Endothelial cell of umbilical vein (primary cell): ENCODE data around the gene C1GALT1C1. TPM values are rescaled to one million over a fixed set of nuclear protein-coding genes. Genes with fewer than 3 reads are reported as not detected.
A peak's percentile ranks its signal among the peaks of the same experiment; 100 is the strongest.

Experiments
- BruUV-seq: library from RNA; stranded (reverse); fragments of 400-500 nt; replicated peaks from 2 replicates; lab custom pipeline; 2021; lab: Mats Ljungman, UMichigan
- CTCF ChIA-PET: fragments of 300-600, 350-600 bp; sonication (Branson Sonifier 250); formaldehyde crosslinking; loops from one replicate; lab custom pipeline; 2021; ENCODE audit warnings: antibody characterized with exemption, inconsistent platforms; lab: Charles Lee
- POLR2A ChIA-PET: fragments of 300-600, 350-600 bp; sonication (Branson Sonifier 250); formaldehyde crosslinking; loops from one replicate; lab custom pipeline; 2021; ENCODE audit warnings: antibody characterized with exemption, inconsistent platforms; lab: Charles Lee
- DNase-seq: peaks from one replicate; pipeline ENCODE4 v3.0.0-alpha.2; 2011; ENCODE audit warnings: low read depth, low spot score
- FAIRE-seq: peaks from 2 replicates; lab custom pipeline; 2011; peaks lifted over from hg19 to GRCh38; lab: Jason Lieb, UNC
- H2AFZ ChIP-seq: 2 replicates; pipeline ENCODE4 v1.6.0; 2012; ENCODE audit warnings: low read depth, low read length, control low read depth, inconsistent platforms
- H3K27ac ChIP-seq: 2 replicates; pipeline ENCODE4 v1.5.1; 2011; ENCODE audit warnings: low read depth, mild to moderate bottlenecking, control low read depth, low read length, moderate library complexity; ENCODE audit not compliant: insufficient read depth
- H3K27me3 ChIP-seq, 2 experiments: 2 replicates each; pipeline versions ENCODE4 v1.6.0 to v1.6.1; 2011; ENCODE audit warnings: low read length in 2 of 2, mixed read lengths in 1 of 2; ENCODE audit not compliant: control insufficient read depth in 2 of 2, insufficient read depth in 2 of 2
- H3K36me3 ChIP-seq, 2 experiments: 2 replicates in 1 of 2; 3 replicates in 1 of 2; pipeline ENCODE4 v1.5.1; 2011; ENCODE audit warnings: low read length in 2 of 2, mild to moderate bottlenecking in 1 of 2, moderate library complexity in 1 of 2; ENCODE audit not compliant: control insufficient read depth in 2 of 2, insufficient read depth in 2 of 2; ENCODE audit errors: extremely low read depth in 1 of 2
- H3K4me1 ChIP-seq: 3 replicates; pipeline ENCODE4 v1.5.1; 2011; ENCODE audit warnings: mild to moderate bottlenecking, low read length; ENCODE audit not compliant: control insufficient read depth, insufficient read depth; ENCODE audit errors: extremely low read depth
- H3K4me2 ChIP-seq: 2 replicates; pipeline ENCODE4 v1.6.1; 2011; ENCODE audit warnings: low read length, control low read depth, mixed read lengths; ENCODE audit not compliant: insufficient read depth
- H3K4me3 ChIP-seq, 3 experiments: fragments of 200-600 bp in 1 of 3; sonication (generic), shearing (Covaris generic) in 1 of 3; replicated peaks in 1 of 3; 2 replicates each; pipeline ENCODE4 v1.5.1; 2011 to 2016; ENCODE audit warnings: control low read depth in 3 of 3, low read length in 3 of 3, mild to moderate bottlenecking in 2 of 3, inconsistent platforms in 1 of 3, low read depth in 1 of 3, moderate library complexity in 1 of 3; ENCODE audit not compliant: insufficient read depth in 1 of 3
- H3K79me2 ChIP-seq: 2 replicates; pipeline ENCODE4 v1.6.0; 2012; ENCODE audit warnings: low read length, inconsistent platforms; ENCODE audit not compliant: control insufficient read depth, insufficient read depth
- H3K9ac ChIP-seq: replicated peaks from 2 replicates; pipeline ENCODE3; 2011; ENCODE audit warnings: low read length, control low read depth; ENCODE audit not compliant: insufficient read depth; ENCODE audit errors: extremely low read depth
- H3K9me1 ChIP-seq: replicated peaks from 3 replicates; pipeline ENCODE4 v1.6.0; 2011; ENCODE audit warnings: mild to moderate bottlenecking, low read length; ENCODE audit not compliant: control insufficient read depth, insufficient read depth; ENCODE audit errors: extremely low read depth
- H3K9me3 ChIP-seq: replicated peaks from 2 replicates; pipeline ENCODE4 v1.5.1; 2012; ENCODE audit warnings: low read length, inconsistent platforms; ENCODE audit not compliant: control insufficient read depth, insufficient read depth
- H4K20me1 ChIP-seq: replicated peaks from 2 replicates; pipeline ENCODE3; 2011; ENCODE audit warnings: mild to moderate bottlenecking, low read length; ENCODE audit not compliant: control insufficient read depth, insufficient read depth; ENCODE audit errors: extremely low read depth
- EZH2 ChIP-seq: IDR thresholded peaks from 2 replicates; pipeline ENCODE4 v1.6.1; 2012; ENCODE audit warnings: borderline replicate concordance, low read depth, mild to moderate bottlenecking, moderate library complexity, low read length, inconsistent platforms; ENCODE audit not compliant: severe bottlenecking
- FOS ChIP-seq: IDR thresholded peaks from 2 replicates; pipeline ENCODE4 v1.6.1; 2011; ENCODE audit warnings: mild to moderate bottlenecking, low read length, moderate library complexity, borderline replicate concordance; ENCODE audit not compliant: insufficient read depth
- GATA2 ChIP-seq: IDR thresholded peaks from 2 replicates; pipeline ENCODE4 v1.7.0; 2011; ENCODE audit warnings: low read depth, mild to moderate bottlenecking, moderate library complexity, mixed read lengths, low read length; ENCODE audit not compliant: insufficient read length, insufficient read depth
- MYC ChIP-seq: IDR thresholded peaks from one replicate; pipeline ENCODE4 v1.6.1; 2011; ENCODE audit warnings: mild to moderate bottlenecking, low read depth, low read length
- POLR2A ChIP-seq: IDR thresholded peaks from 2 replicates; pipeline ENCODE4 v1.6.1; 2012; ENCODE audit warnings: low read depth, mild to moderate bottlenecking, control low read depth, low read length
- POLR2AphosphoS5 ChIP-seq: IDR thresholded peaks from 2 replicates; pipeline ENCODE4 v1.6.1; 2012; ENCODE audit warnings: low read depth, mild to moderate bottlenecking, control low read depth, low read length, moderate library complexity; ENCODE audit not compliant: insufficient read depth
- dilution Hi-C: fragments of 300-500 bp; cut with MboI; formaldehyde crosslinking; loops from one replicate; pipeline ENCODE4 v1.15.0; 2019; ENCODE audit warnings: low sequenced_read_pairs; ENCODE audit not compliant: extremely low pct_ligation_motif_present
- intact Hi-C: fragments of 100-400 bp; cut with micrococcal nuclease; formaldehyde crosslinking; loops from one replicate; pipeline ENCODE4 v1.10.0; 2022
- polyA plus RNA-seq, 4 experiments: library from polyadenylated mRNA; depleted of rRNA in 3 of 4; stranded (reverse) in 3 of 4; unstranded in 1 of 4; fragments of >200 nt; gene quantifications; 2 replicates each; pipeline versions ENCODE4 v1.2.1 to v1.2.3, GENCODE V29; 2011 to 2012; ENCODE audit warnings: missing spikeins in 1 of 4
- total RNA-seq: library from RNA; stranded (reverse); gene quantifications from 2 replicates; pipeline ENCODE4 v1.2.3, GENCODE V29; 2021
- TF ChIP-seq, protein P1 (sequence below): IDR thresholded peaks from 2 replicates; pipeline ENCODE4 v1.6.1; 2011; ENCODE audit not compliant: insufficient read depth, insufficient read length
- TF ChIP-seq, protein P2 (sequence below), 2 donors: IDR thresholded peaks; 1 replicate in 1 of 2; 2 replicates in 1 of 2; pipeline ENCODE4 v1.5.1; 2011; ENCODE audit warnings: low read length in 2 of 2, mild to moderate bottlenecking in 2 of 2, moderate library complexity in 2 of 2, control low read depth in 1 of 2, inconsistent platforms in 1 of 2, low read depth in 1 of 2; ENCODE audit not compliant: insufficient read depth in 1 of 2; ENCODE audit errors: extremely low read depth in 1 of 2

Gene C1GALT1C1
- total and polyA plus RNA-seq, 2 donors (not counting 3 experiments of a cell fraction or from before 2014, with no cell fraction given): 28.6 to 32.9 TPM

DNA sequence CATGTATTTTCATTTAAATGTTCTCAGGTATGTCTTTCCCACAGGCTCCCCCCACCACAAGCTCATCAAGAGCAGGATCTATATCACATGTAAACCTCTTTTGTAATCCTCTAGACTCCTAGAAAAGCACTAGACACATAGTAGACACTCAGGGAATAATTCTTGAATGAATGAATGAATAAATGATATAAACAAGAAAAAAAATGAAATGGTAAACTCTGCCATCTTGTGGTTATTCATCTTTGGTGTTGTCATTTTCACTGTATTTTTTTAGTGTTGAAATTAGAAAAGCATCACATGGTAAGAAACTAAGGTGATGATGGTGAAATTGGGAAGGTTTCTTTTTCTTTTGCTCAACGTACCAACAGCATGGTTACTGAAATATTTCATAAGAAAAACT lies 34.2 kb upstream of the C1GALT1C1 start:
- H3K4me3 ChIP-seq: no peak overlapping the region
- H3K4me2 ChIP-seq: no peak overlapping the region
- no peaks in the 10 kb centered on the region for H3K9me3 ChIP-seq
- H3K79me2 ChIP-seq: no peaks in the 10 kb centered on the region
- BruUV-seq: no TSS peak
- DNase-seq (peak; percentile 46), FAIRE-seq (peak; percentile 66)
- TF ChIP-seq FOS (no peak), MYC (no peak), POLR2A (no peak), EZH2 (no peak), GATA2 (no peak), POLR2AphosphoS5 (no peak)
- TF ChIP-seq, protein P1, sequence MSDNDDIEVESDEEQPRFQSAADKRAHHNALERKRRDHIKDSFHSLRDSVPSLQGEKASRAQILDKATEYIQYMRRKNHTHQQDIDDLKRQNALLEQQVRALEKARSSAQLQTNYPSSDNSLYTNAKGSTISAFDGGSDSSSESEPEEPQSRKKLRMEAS: no peak
- TF ChIP-seq, protein P2, sequence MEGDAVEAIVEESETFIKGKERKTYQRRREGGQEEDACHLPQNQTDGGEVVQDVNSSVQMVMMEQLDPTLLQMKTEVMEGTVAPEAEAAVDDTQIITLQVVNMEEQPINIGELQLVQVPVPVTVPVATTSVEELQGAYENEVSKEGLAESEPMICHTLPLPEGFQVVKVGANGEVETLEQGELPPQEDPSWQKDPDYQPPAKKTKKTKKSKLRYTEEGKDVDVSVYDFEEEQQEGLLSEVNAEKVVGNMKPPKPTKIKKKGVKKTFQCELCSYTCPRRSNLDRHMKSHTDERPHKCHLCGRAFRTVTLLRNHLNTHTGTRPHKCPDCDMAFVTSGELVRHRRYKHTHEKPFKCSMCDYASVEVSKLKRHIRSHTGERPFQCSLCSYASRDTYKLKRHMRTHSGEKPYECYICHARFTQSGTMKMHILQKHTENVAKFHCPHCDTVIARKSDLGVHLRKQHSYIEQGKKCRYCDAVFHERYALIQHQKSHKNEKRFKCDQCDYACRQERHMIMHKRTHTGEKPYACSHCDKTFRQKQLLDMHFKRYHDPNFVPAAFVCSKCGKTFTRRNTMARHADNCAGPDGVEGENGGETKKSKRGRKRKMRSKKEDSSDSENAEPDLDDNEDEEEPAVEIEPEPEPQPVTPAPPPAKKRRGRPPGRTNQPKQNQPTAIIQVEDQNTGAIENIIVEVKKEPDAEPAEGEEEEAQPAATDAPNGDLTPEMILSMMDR (IDR thresholded peaks at IDR 0.05; ENCODE audit: extremely low read depth in 1 of 2, insufficient read depth in 1 of 2, low read depth in 1 of 2, low read length in 2 of 2): no peak
- H2AFZ ChIP-seq: no peak overlapping the region
- no peak overlapping the region for H3K27ac ChIP-seq
- dilution Hi-C loops: no loop called here
- ChIA-PET CTCF (interaction anchor here (0.7 to 1.9 kb wide), 7 partner anchors 14 to 166 kb away, joined by 3 to 5 read pairs (median 4); no protein-coding TSS in a partner anchor), POLR2A (no interaction called here)
- H3K4me1 ChIP-seq: peaks cover 5% of the 10 kb centered on the region
- H3K9ac ChIP-seq: no peak overlapping the region
- intact Hi-C loops: loop anchor here (1.0 to 5.0 kb wide), 4 partner anchors 105 to 166 kb away; no protein-coding TSS in a partner anchor
- H4K20me1 ChIP-seq: no peaks in the 10 kb centered on the region
- H3K9me1 ChIP-seq: no peaks in the 10 kb centered on the region
- no peaks in the 10 kb centered on the region for H3K36me3 ChIP-seq
- H3K27me3 ChIP-seq: no peaks in the 10 kb centered on the region
